HepG2 (cell line): ENCODE measurements around the gene PCSK5. TPM values are rescaled to one million over a fixed set of nuclear protein-coding genes. Genes with fewer than 3 reads are reported as not detected.
"Not testable (repeated sequence)": the region's sequence is repeated elsewhere in the genome, so short reads cannot be mapped to it uniquely, and the experiment has no call there.

Experiments used
- ATAC-seq: fragments of 200-7000 bp; cut with Tn5 transposase; 3 replicates; pipeline ENCODE4 v1.9.1; 2020; ENCODE audit warnings: mild to moderate bottlenecking, moderate library complexity
- BruUV-seq: library from RNA; stranded (reverse); fragments of 400-500 nt; replicated peaks from 2 replicates; lab custom pipeline; 2021; lab: Mats Ljungman, UMichigan
- CTCF ChIA-PET: fragments of 300-600 bp; formaldehyde crosslinking; extraction: SDS; loops from one replicate; lab custom pipeline; 2021; ENCODE audit warnings: low total read pairs, inconsistent platforms, low intra/inter-chr PET ratio; lab: Yijun Ruan, JAX
- POLR2A ChIA-PET: fragments of 350-600 bp; sonication (Branson Sonifier 250); formaldehyde crosslinking; loops from one replicate; lab custom pipeline; 2020; ENCODE audit warnings: antibody characterized with exemption, inconsistent platforms; lab: Yijun Ruan, JAX
- DNase-seq: peaks from one replicate; pipeline ENCODE4 v3.0.0-alpha.2; 2015; ENCODE audit warnings: low spot score
- FAIRE-seq: peaks from 3 replicates; lab custom pipeline; 2011; peaks lifted over from hg19 to GRCh38; lab: Jason Lieb, UNC
- H2AFZ ChIP-seq: one replicate; pipeline ENCODE4 v1.6.1; 2011; ENCODE audit warnings: low read length, inconsistent platforms
- H3K27ac ChIP-seq: fragments of 300-600 bp; 3 replicates; pipeline ENCODE4 v1.8.0; 2011; ENCODE audit warnings: mixed run types, mild to moderate bottlenecking, mixed read lengths, low read length, inconsistent platforms; ENCODE audit not compliant: insufficient read depth; ENCODE audit errors: extremely low read length
- H3K27me3 ChIP-seq, 2 experiments: fragments of 200-600 bp in 1 of 2; 2 replicates in 1 of 2; 3 replicates in 1 of 2; pipeline versions ENCODE4 v1.6.0 to v1.8.0; 2011; ENCODE audit warnings: low read length in 2 of 2, mild to moderate bottlenecking in 2 of 2, moderate library complexity in 2 of 2, inconsistent platforms in 1 of 2; ENCODE audit not compliant: insufficient read depth in 2 of 2, control insufficient read depth in 1 of 2
- H3K36me3 ChIP-seq, 2 experiments: fragments of 200-600 bp in 1 of 2; replicated peaks in 1 of 2; 2 replicates in 1 of 2; 3 replicates in 1 of 2; pipeline versions ENCODE4 v1.5.1 to v1.8.0; 2011; ENCODE audit warnings: low read length in 2 of 2, inconsistent platforms in 1 of 2; ENCODE audit not compliant: insufficient read depth in 2 of 2, control insufficient read depth in 1 of 2
- H3K4me1 ChIP-seq: 2 replicates; pipeline ENCODE4 v1.5.1; 2012; ENCODE audit warnings: low read length, inconsistent platforms; ENCODE audit not compliant: insufficient read depth
- H3K4me2 ChIP-seq: 2 replicates; pipeline ENCODE4 v1.6.0; 2011; ENCODE audit warnings: low read depth, low read length, inconsistent platforms
- H3K4me3 ChIP-seq, 3 experiments: fragments of 200-600 bp in 1 of 3; sonication (generic), shearing (Covaris generic) in 1 of 3; replicated peaks in 1 of 3; 2 replicates each; pipeline ENCODE4 v1.5.1; 2011 to 2016; ENCODE audit warnings: low read length in 3 of 3, inconsistent platforms in 2 of 3, low read depth in 2 of 3, mild to moderate bottlenecking in 2 of 3, control low read depth in 1 of 3, mixed read lengths in 1 of 3; ENCODE audit not compliant: insufficient read depth in 1 of 3
- H3K79me2 ChIP-seq: one replicate; pipeline ENCODE4 v1.6.1; 2011; ENCODE audit warnings: low read length, inconsistent platforms; ENCODE audit not compliant: insufficient read depth
- H3K9ac ChIP-seq: 2 replicates; pipeline ENCODE4 v1.6.0; 2011; ENCODE audit warnings: mild to moderate bottlenecking, low read depth, low read length, inconsistent platforms; ENCODE audit not compliant: insufficient read depth
- H3K9me3 ChIP-seq: 2 replicates; pipeline ENCODE4 v1.5.1; 2012; ENCODE audit warnings: mild to moderate bottlenecking, low read length
- H4K20me1 ChIP-seq: 2 replicates; pipeline ENCODE4 v1.6.0; 2011; ENCODE audit warnings: inconsistent platforms, mild to moderate bottlenecking, low read length, moderate library complexity; ENCODE audit not compliant: insufficient read depth
- CEBPZ ChIP-seq: IDR thresholded peaks from 2 replicates; pipeline ENCODE4 v1.6.1; 2012; ENCODE audit warnings: low read length, improper control_type of control experiment
- GABPA ChIP-seq, 2 experiments: IDR thresholded peaks; 2 replicates each; pipeline ENCODE4 v1.6.1; 2011 to 2016; ENCODE audit warnings: low read depth in 2 of 2, low read length in 1 of 2, missing biosample characterization in 1 of 2, missing genetic modification characterization in 1 of 2
- GMEB1 ChIP-seq: sonication (generic); formaldehyde crosslinking; IDR thresholded peaks from 2 replicates; pipeline ENCODE4 v1.5.1; 2020; ENCODE audit warnings: missing genetic modification reagents, mild to moderate bottlenecking, borderline replicate concordance
- KMT2A ChIP-seq: sonication (generic); formaldehyde crosslinking; IDR thresholded peaks from 2 replicates; pipeline ENCODE4 v1.4.0; 2020; ENCODE audit warnings: missing genetic modification reagents
- RNF2 ChIP-seq: fragments of 450-650 bp; conservative IDR thresholded peaks from 2 replicates; pipeline ENCODE4 v1.6.1; 2016; ENCODE audit warnings: low read depth
- SP140L ChIP-seq: sonication (generic); formaldehyde crosslinking; IDR thresholded peaks from 2 replicates; pipeline ENCODE4 v1.4.0; 2020; ENCODE audit warnings: missing genetic modification reagents, borderline replicate concordance
- ZNF33A ChIP-seq: sonication (generic); formaldehyde crosslinking; IDR thresholded peaks from 2 replicates; pipeline ENCODE4 v1.5.1; 2020; ENCODE audit warnings: missing genetic modification reagents, mild to moderate bottlenecking, moderate library complexity, borderline replicate concordance
- ZNF513 ChIP-seq: sonication (generic); formaldehyde crosslinking; conservative IDR thresholded peaks from 2 replicates; pipeline ENCODE4 v1.5.0; 2020; ENCODE audit warnings: missing genetic modification reagents
- WGBS: methylation state at CpG from one replicate; pipeline ENCODE4 v1.1.6; 2017; ENCODE audit warnings: low lambda C conversion rate; 5-methylcytosine and 5-hydroxymethylcytosine counted together
- in situ Hi-C: cut with HindIII; loops from 2 replicates; pipeline ENCODE4 v1.10.0; 2017; ENCODE audit warnings: low pct_unique_long_range_greater_than_20kb; ENCODE audit not compliant: extremely low pct_ligation_motif_present
- intact Hi-C: fragments of 100-400 bp; cut with micrococcal nuclease; formaldehyde crosslinking; loops from one replicate; pipeline ENCODE4 v1.10.0; 2022; ENCODE audit not compliant: unreplicated experiment
- polyA plus RNA-seq, 8 experiments: library from polyadenylated mRNA; depleted of rRNA in 3 of 8; stranded (reverse) in 7 of 8; unstranded in 1 of 8; fragments of >200 nt; fragmentation: Illumina TruSeq in 4 of 8; extraction: Trizol in 4 of 8; gene quantifications; 2 replicates each; pipeline versions ENCODE4 v1.2.1 to v1.2.3, GENCODE V29; 2011 to 2016; ENCODE audit warnings: low read depth in 4 of 8, missing spikeins in 1 of 8, mixed read lengths in 1 of 8; ENCODE audit not compliant: insufficient read depth in 1 of 8
- total RNA-seq, 5 experiments: library from RNA; depleted of rRNA; stranded (reverse); fragments of >200 nt; fragmentation: Illumina TruSeq; extraction: Trizol; gene quantifications; 2 replicates each; pipeline ENCODE4 v1.2.3, GENCODE V29; 2016; ENCODE audit warnings: low read depth in 1 of 5

The PCSK5 gene
- total and polyA plus RNA-seq, 2 of the 13 experiments (the other 11 are each of a cell fraction or from before 2014, with no cell fraction given), result 0.55 to 0.66 TPM

GRCh38 chr9:76316069-76316468, 425.6 kb downstream of the PCSK5 start (continued):
- TF ChIP-seq ZNF33A (CRISPR knock-in tag), result no peak
- TF ChIP-seq ZNF513, result no peak
- TF ChIP-seq RNF2, result no peak
- TF ChIP-seq GMEB1 (CRISPR knock-in tag), result no peak
- no peak for TF ChIP-seq SP140L
- TF ChIP-seq GABPA (IDR thresholded peaks at IDR 0.05; ENCODE audit: low read depth, low read length), result no peak
- TF ChIP-seq GABPA (CRISPR knock-in tag; IDR thresholded peaks at IDR 0.05; ENCODE audit: low read depth), result no peak
- TF ChIP-seq CEBPZ, result no peak
- TF ChIP-seq KMT2A (CRISPR knock-in tag), result no peak

- CTCF ChIA-PET, H3K4me2 ChIP-seq, in situ Hi-C loops, H3K27ac ChIP-seq, H4K20me1 ChIP-seq, H3K36me3 ChIP-seq, FAIRE-seq, H3K4me3 ChIP-seq, DNase-seq, H2AFZ ChIP-seq, ATAC-seq, H3K4me1 ChIP-seq, H3K9me3 ChIP-seq, BruUV-seq, H3K27me3 ChIP-seq, POLR2A ChIA-PET, H3K9ac ChIP-seq, H3K79me2 ChIP-seq: not testable (repeated sequence)
- intact Hi-C loops, result loop anchor here (5.0 kb wide), 1 partner anchor 73 kb away; the partner anchor contains the start of gene RFK
- 87% methylated on average over 13 of the region's 13 CpGs for WGBS
These were observed 429.0 kb downstream of the PCSK5 start for GRCh38 chr9:76319466-76319865.
